ENCODE data around the gene NKX3-2.

NKX3-2 gene

DNA sequence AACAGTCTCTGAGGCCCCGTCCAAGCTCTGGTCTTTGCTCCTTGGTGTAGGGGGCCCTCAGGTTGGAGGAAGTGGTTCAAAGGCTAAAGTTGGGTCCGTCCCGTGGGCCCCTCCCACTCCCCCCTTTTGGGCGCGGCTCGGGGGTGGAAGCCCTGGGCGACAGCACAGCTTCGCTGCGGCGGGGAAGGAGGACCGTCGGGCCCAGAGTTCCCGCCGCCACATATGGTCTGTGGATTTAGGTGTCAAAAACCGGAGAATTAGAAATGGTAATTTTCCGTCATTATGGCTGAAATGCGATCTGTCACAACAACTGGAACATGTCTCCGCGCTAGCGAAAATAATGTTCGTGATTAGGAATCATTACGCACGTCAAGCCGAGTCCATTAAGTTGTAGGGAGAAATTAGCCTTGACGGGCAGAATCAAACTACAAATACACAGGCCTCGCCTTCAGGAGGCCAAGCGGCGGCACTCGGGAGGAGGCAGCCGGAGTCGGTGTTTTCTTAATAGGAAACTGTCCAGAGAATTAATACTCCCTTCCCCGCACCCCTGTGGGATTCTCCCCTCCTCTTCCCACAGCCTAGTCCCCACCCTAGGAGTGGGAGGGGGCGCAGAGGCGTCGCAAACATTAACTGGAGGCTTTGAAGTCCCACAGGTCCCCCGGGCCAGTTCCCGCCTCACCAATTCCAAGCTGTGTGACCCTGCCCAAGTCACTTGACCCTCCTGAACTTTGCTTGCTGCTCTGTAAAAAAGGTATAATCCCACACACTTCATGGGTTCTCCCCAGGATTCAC lies 15.0 kb downstream of the NKX3-2 start:
- Histone ChIP-seq H3F3A (ENCODE audit: low read depth) (no peaks in the 10 kb centered on the region), H3K79me2 (ENCODE audit: insufficient read depth, low read length) (no peaks in the 10 kb centered on the region), H3K9ac (ENCODE audit: low read depth, low read length, poor library complexity, severe bottlenecking) (no peak overlapping the region), H3K27me3 (ENCODE audit: insufficient read depth, low read length, poor library complexity, severe bottlenecking) (no peaks in the 10 kb centered on the region), H2AFZ (ENCODE audit: low read length) (no peak overlapping the region), H4K20me1 (ENCODE audit: insufficient read depth, low read length, poor library complexity, severe bottlenecking) (no peaks in the 10 kb centered on the region), H3K4me1 (ENCODE audit: insufficient read depth, low read length, poor library complexity, severe bottlenecking) (no peaks in the 10 kb centered on the region), H3K9me3 (ENCODE audit: insufficient read depth, low read depth, low read length) (no peaks in the 10 kb centered on the region), H3K4me3 (ENCODE audit: low read length, poor library complexity, severe bottlenecking) (no peak overlapping the region), H3K9me2 (replicated peaks; ENCODE audit: low read depth, low read length) (no peaks in the 10 kb centered on the region), H3K4me2 (ENCODE audit: low read depth, low read length, poor library complexity, severe bottlenecking) (no peak overlapping the region), H3K36me3 (ENCODE audit: insufficient read depth, low read length) (no peaks in the 10 kb centered on the region)
- TF ChIP-seq, protein P1, sequence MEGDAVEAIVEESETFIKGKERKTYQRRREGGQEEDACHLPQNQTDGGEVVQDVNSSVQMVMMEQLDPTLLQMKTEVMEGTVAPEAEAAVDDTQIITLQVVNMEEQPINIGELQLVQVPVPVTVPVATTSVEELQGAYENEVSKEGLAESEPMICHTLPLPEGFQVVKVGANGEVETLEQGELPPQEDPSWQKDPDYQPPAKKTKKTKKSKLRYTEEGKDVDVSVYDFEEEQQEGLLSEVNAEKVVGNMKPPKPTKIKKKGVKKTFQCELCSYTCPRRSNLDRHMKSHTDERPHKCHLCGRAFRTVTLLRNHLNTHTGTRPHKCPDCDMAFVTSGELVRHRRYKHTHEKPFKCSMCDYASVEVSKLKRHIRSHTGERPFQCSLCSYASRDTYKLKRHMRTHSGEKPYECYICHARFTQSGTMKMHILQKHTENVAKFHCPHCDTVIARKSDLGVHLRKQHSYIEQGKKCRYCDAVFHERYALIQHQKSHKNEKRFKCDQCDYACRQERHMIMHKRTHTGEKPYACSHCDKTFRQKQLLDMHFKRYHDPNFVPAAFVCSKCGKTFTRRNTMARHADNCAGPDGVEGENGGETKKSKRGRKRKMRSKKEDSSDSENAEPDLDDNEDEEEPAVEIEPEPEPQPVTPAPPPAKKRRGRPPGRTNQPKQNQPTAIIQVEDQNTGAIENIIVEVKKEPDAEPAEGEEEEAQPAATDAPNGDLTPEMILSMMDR (conservative IDR thresholded peaks at IDR 0.05; ENCODE audit: low read length): no peak
- TF ChIP-seq EZH2phosphoT487 (IDR thresholded peaks at IDR 0.05; ENCODE audit: borderline replicate concordance): no peak

DNA sequence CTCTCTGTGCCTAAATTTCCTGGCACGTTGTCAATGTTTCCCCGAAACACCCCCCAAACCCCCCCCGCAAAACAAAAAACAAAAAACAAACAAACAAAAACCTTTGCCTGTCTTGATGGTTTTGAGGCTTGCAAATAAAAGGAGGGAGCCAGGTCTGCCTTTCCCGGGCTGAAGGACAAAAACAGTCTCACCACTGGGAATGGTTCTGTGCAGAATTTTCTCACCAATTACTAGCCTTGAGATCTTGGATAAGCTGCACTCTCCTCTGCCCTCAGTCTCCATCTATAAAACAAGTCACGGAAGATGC lies 15.5 kb downstream of the NKX3-2 start:
- no peak overlapping the region for H3K9ac ChIP-seq (ENCODE audit: low read depth, low read length, poor library complexity, severe bottlenecking)
- no peaks in the 10 kb centered on the region for H3K36me3 ChIP-seq (ENCODE audit: insufficient read depth, low read length)
- no peaks in the 10 kb centered on the region for H4K20me1 ChIP-seq (ENCODE audit: insufficient read depth, low read length, poor library complexity, severe bottlenecking)
- H3K4me3 ChIP-seq (ENCODE audit: low read length, poor library complexity, severe bottlenecking): no peak overlapping the region
- no peak for TF ChIP-seq EZH2phosphoT487 (IDR thresholded peaks at IDR 0.05; ENCODE audit: borderline replicate concordance)
- TF ChIP-seq, protein P1 (conservative IDR thresholded peaks at IDR 0.05; ENCODE audit: low read length): no peak
- H3K79me2 ChIP-seq (ENCODE audit: insufficient read depth, low read length): no peaks in the 10 kb centered on the region
- no peaks in the 10 kb centered on the region for H3K4me1 ChIP-seq (ENCODE audit: insufficient read depth, low read length, poor library complexity, severe bottlenecking)
- no peaks in the 10 kb centered on the region for H3K27me3 ChIP-seq (ENCODE audit: insufficient read depth, low read length, poor library complexity, severe bottlenecking)
- no peaks in the 10 kb centered on the region for H3F3A ChIP-seq (ENCODE audit: low read depth)
- no peaks in the 10 kb centered on the region for H3K9me3 ChIP-seq (ENCODE audit: insufficient read depth, low read depth, low read length)
- no peak overlapping the region for H3K4me2 ChIP-seq (ENCODE audit: low read depth, low read length, poor library complexity, severe bottlenecking)
- no peaks in the 10 kb centered on the region for H3K9me2 ChIP-seq (replicated peaks; ENCODE audit: low read depth, low read length)
- no peak overlapping the region for H2AFZ ChIP-seq (ENCODE audit: low read length)

DNA sequence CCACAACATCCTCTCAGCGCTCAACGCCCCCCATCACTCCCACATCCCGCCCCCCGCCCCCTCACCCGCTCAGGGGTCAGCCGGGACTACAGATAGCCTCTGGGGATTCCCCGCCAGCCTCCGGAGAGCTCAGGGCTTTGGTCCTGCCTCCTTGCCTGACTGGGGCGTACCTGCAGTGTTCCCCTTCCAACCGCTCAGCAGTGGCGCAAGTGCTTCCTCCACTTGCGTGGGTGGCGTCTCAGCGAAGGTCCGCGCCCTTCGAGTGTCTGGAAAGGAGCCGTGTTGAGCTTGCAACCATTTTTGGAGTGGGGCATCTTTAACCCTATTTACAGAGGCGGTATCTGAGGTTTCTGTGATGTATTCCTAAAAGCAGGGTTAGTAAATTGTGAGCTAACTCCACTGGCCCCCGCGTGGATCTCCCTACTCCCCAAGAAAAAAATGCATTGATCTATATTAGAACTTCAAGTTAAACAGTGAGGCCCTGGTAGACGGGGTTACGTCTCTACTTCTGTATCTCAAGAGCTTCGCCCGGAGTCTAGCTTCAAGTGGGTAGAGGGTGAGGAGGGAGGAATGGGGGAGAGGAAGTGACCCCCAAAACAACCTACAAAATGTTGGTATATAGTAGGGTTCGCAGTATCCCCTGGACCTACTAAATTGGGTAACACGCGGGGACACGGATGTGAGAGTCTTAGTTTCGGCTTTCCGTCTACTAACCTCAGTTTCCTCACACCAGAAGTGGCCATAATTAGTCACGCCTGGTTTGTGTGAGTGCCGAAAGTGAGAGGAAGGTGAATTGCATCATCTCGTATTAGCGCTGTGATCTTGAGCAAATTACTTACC lies 16.1 kb downstream of the NKX3-2 start:
- Histone ChIP-seq H4K20me1 (ENCODE audit: insufficient read depth, low read length, poor library complexity, severe bottlenecking) (no peaks in the 10 kb centered on the region), H3F3A (ENCODE audit: low read depth) (no peaks in the 10 kb centered on the region), H3K9ac (ENCODE audit: low read depth, low read length, poor library complexity, severe bottlenecking) (no peak overlapping the region), H3K27me3 (ENCODE audit: insufficient read depth, low read length, poor library complexity, severe bottlenecking) (no peaks in the 10 kb centered on the region), H3K9me3 (ENCODE audit: insufficient read depth, low read depth, low read length) (no peaks in the 10 kb centered on the region), H3K36me3 (ENCODE audit: insufficient read depth, low read length) (no peaks in the 10 kb centered on the region), H3K79me2 (ENCODE audit: insufficient read depth, low read length) (no peaks in the 10 kb centered on the region), H2AFZ (ENCODE audit: low read length) (no peak overlapping the region), H3K4me3 (ENCODE audit: low read length, poor library complexity, severe bottlenecking) (no peak overlapping the region), H3K9me2 (replicated peaks; ENCODE audit: low read depth, low read length) (no peaks in the 10 kb centered on the region), H3K4me2 (ENCODE audit: low read depth, low read length, poor library complexity, severe bottlenecking) (no peak overlapping the region), H3K4me1 (ENCODE audit: insufficient read depth, low read length, poor library complexity, severe bottlenecking) (no peaks in the 10 kb centered on the region)
- TF ChIP-seq, protein P1 (conservative IDR thresholded peaks at IDR 0.05; ENCODE audit: low read length): no peak
- no peak for TF ChIP-seq EZH2phosphoT487 (IDR thresholded peaks at IDR 0.05; ENCODE audit: borderline replicate concordance)
